Caco-2 (cell line): ENCODE measurements around the gene CDA. TPM values are rescaled to one million over a fixed set of nuclear protein-coding genes. Genes with fewer than 3 reads are reported as not detected.

Experiments used
- BruUV-seq: library from RNA; stranded (reverse); fragments of 400-500 nt; replicated peaks from 2 replicates; lab custom pipeline; 2021; lab: Mats Ljungman, UMichigan
- CTCF ChIA-PET: fragments of 300-600 bp; sonication (Branson Sonifier 250); formaldehyde crosslinking; loops from one replicate; lab custom pipeline; 2022; ENCODE audit warnings: antibody characterized with exemption; lab: Charles Lee
- POLR2A ChIA-PET: fragments of 300-600 bp; sonication (Branson Sonifier 250); formaldehyde crosslinking; loops from one replicate; lab custom pipeline; 2022; ENCODE audit warnings: antibody characterized with exemption; lab: Charles Lee
- DNase-seq, 2 experiments: peaks; one replicate each; pipeline versions ENCODE4 v3.0.0 to v3.0.0-alpha.2; 2020 to 2022
- H3K27me3 ChIP-seq: replicated peaks from 2 replicates; pipeline ENCODE4 v1.6.0; 2011; ENCODE audit warnings: low read length; ENCODE audit not compliant: control insufficient read depth, insufficient read depth
- H3K36me3 ChIP-seq: 2 replicates; pipeline ENCODE4 v1.5.1; 2011; ENCODE audit warnings: low read length; ENCODE audit not compliant: control insufficient read depth, insufficient read depth
- H3K4me1 ChIP-seq: fragments of 250-450 bp; sonication (Bioruptor Pico); 2 replicates; pipeline ENCODE4 v1.5.1; 2020; ENCODE audit warnings: mild to moderate bottlenecking
- H3K4me3 ChIP-seq: 2 replicates; pipeline ENCODE4 v1.5.1; 2011; ENCODE audit warnings: low read depth, mild to moderate bottlenecking, control low read depth, low read length
- H3K9me3 ChIP-seq: fragments of 250-450 bp; sonication (Bioruptor Pico); 2 replicates; pipeline ENCODE4 v1.5.1; 2020; ENCODE audit warnings: mild to moderate bottlenecking, moderate library complexity
- H3K27ac Mint-ChIP-seq: one replicate; pipeline ENCODE4 v1.8.0; 2022; ENCODE audit warnings: mixed read lengths; ENCODE audit not compliant: unreplicated experiment
- H3K27me3 Mint-ChIP-seq: one replicate; pipeline ENCODE4 v1.8.0; 2022; ENCODE audit warnings: mixed read lengths; ENCODE audit not compliant: insufficient read depth, unreplicated experiment
- H3K36me3 Mint-ChIP-seq: one replicate; pipeline ENCODE4 v1.8.0; 2022; ENCODE audit warnings: mild to moderate bottlenecking, mixed read lengths; ENCODE audit not compliant: insufficient read depth, unreplicated experiment
- H3K4me1 Mint-ChIP-seq: one replicate; pipeline ENCODE4 v1.8.0; 2022; ENCODE audit warnings: low read depth, mixed read lengths; ENCODE audit not compliant: unreplicated experiment
- H3K4me3 Mint-ChIP-seq: one replicate; pipeline ENCODE4 v1.8.0; 2022; ENCODE audit warnings: mild to moderate bottlenecking, moderate library complexity, mixed read lengths; ENCODE audit not compliant: unreplicated experiment
- H3K9me3 Mint-ChIP-seq: one replicate; pipeline ENCODE4 v1.8.0; 2022; ENCODE audit warnings: mixed read lengths; ENCODE audit not compliant: unreplicated experiment
- intact Hi-C: fragments of 100-400 bp; cut with micrococcal nuclease; formaldehyde crosslinking; loops from one replicate; pipeline ENCODE4 v1.10.0; 2022; ENCODE audit not compliant: unreplicated experiment
- total RNA-seq: library from RNA; stranded (reverse); gene quantifications from 2 replicates; pipeline ENCODE4 v1.2.3, GENCODE V29; 2022
- TF ChIP-seq, protein P1 (sequence below), 2 experiments: fragments of 200-600 bp in 1 of 2; IDR thresholded peaks; 1 replicate in 1 of 2; 2 replicates in 1 of 2; pipeline versions ENCODE4 v1.5.1 to v1.8.0; 2011 to 2022; ENCODE audit warnings: antibody characterized with exemption in 1 of 2, control low read depth in 1 of 2, inconsistent platforms in 1 of 2, low read depth in 1 of 2, low read length in 1 of 2, mild to moderate bottlenecking in 1 of 2, moderate library complexity in 1 of 2; ENCODE audit not compliant: insufficient read depth in 1 of 2, severe bottlenecking in 1 of 2, unreplicated experiment in 1 of 2

The CDA gene
- total RNA-seq, 1 experiment from 2014 or later: 0.95 TPM

DNA sequence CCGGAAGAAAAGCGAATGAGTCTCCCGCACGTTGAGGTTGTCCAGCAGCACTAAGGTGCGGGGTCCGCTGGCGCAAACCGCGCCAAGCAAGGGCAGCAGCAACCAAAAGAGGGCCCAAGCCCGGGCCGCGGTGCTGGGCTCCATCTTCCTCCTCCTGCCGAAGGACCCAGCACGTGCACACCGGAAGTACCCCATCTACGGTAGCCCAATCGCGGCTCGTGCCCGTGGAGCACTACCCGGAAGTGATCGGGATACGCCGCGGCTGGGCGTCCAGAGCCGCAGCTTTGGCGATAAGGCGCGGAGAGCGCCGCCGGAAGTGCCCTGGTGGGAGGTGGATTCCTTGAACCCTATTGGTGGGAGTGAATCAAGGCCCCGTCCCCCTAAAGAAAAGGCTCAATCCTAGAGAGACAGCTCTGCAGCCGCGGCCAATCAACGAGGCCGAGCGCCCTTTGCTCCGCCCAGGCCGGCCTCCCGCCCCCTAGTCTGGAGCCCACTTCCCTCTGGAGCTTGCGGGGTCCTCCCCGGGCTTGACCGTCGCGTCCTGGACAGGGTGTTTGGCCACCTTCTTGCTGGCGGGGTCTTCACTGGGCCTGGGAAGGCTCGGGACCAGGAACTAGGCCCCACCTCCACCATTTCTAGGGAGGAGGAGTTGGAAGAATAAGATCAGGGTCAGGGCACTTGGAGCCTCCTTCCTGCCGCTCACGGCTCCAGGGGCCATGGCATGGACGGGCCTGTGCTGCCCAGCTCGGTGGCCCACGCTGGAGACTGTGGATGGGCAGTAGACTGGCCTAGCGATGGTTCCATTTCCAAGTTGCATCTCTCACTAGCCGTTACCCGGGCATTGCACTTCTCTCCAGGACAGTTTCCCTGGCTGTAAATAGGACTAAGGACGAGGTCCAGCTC, 72.6 kb downstream of the CDA start, which contains the start of gene DDOST:
DDOST (minus strand) TSS at position 163 of the 903 bp plus-strand sequence; CDS start at position 144, 19 bp downstream.
- intact Hi-C loops: no loop called here
- CTCF ChIA-PET: interaction anchor here (0.5 to 1.8 kb wide), 7 partner anchors 20 to 153 kb away, joined by 3 to 12 read pairs (median 3); no protein-coding TSS in a partner anchor
- no TSS peak for BruUV-seq

DNA sequence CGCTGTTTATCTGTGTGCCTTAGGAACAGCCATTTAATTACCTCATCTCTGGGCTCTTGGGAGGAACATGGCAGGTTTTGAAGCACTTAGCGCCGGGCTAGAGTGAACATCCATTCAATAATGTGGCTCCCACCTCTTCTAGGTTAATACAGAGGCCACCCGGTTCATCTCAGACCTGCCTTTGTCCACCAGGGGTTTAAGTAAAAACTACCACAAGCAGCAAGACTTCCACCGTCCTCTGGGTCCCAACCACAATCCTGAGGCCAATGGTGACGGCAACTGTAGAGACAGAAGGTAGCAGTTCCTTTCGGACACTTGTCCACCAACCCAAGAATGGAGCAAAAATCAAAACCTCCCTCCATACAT, 73.2 kb downstream of the CDA start:
- Mint-ChIP-seq H3K27me3 (no peaks in the 10 kb centered on the region), H3K27ac (peak overlapping the region; percentile 95), H3K4me1 (peaks cover 19% of the 10 kb centered on the region), H3K36me3 (peaks cover 37% of the 10 kb centered on the region), H3K4me3 (peak overlapping the region; percentile 95), H3K9me3 (no peaks in the 10 kb centered on the region)
- H3K36me3 ChIP-seq: no peaks in the 10 kb centered on the region
- no peaks in the 10 kb centered on the region for H3K9me3 ChIP-seq
- ChIA-PET POLR2A (interaction anchor here (1.9 kb wide), 1 partner anchor 125 kb away, joined by 6 read pairs; the partner anchor contains the start of gene HP1BP3), CTCF (interaction anchor here (0.5 to 1.8 kb wide), 5 partner anchors 21 to 152 kb away, joined by 3 to 12 read pairs (median 3); no protein-coding TSS in a partner anchor)
- TF ChIP-seq, protein P1, sequence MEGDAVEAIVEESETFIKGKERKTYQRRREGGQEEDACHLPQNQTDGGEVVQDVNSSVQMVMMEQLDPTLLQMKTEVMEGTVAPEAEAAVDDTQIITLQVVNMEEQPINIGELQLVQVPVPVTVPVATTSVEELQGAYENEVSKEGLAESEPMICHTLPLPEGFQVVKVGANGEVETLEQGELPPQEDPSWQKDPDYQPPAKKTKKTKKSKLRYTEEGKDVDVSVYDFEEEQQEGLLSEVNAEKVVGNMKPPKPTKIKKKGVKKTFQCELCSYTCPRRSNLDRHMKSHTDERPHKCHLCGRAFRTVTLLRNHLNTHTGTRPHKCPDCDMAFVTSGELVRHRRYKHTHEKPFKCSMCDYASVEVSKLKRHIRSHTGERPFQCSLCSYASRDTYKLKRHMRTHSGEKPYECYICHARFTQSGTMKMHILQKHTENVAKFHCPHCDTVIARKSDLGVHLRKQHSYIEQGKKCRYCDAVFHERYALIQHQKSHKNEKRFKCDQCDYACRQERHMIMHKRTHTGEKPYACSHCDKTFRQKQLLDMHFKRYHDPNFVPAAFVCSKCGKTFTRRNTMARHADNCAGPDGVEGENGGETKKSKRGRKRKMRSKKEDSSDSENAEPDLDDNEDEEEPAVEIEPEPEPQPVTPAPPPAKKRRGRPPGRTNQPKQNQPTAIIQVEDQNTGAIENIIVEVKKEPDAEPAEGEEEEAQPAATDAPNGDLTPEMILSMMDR (IDR thresholded peaks at IDR 0.05; ENCODE audit: insufficient read depth in 1 of 2, low read depth in 1 of 2, low read length in 1 of 2, severe bottlenecking in 1 of 2, unreplicated experiment in 1 of 2): no peak
- H3K27me3 ChIP-seq: no peaks in the 10 kb centered on the region
- H3K4me1 ChIP-seq: no peaks in the 10 kb centered on the region
- BruUV-seq: TSS peak; percentile 88
- intact Hi-C loops: no loop called here
- H3K4me3 ChIP-seq: peak overlapping the region; percentile 75
- DNase-seq: no peak

More for the DNA sequence above, 72.6 kb downstream of the CDA start, which contains the start of gene DDOST:
- no peaks in the 10 kb centered on the region for H3K27me3 ChIP-seq
- H3K27me3 Mint-ChIP-seq: no peaks in the 10 kb centered on the region
- peaks cover 44% of the 10 kb centered on the region for H3K36me3 Mint-ChIP-seq
- H3K4me1 Mint-ChIP-seq: peaks cover 19% of the 10 kb centered on the region
- DNase-seq: peak; percentile 96 to 97
- peak within 1 kb of the TSS; percentile 95 for H3K4me3 Mint-ChIP-seq
- POLR2A ChIA-PET: interaction anchor here (0.5 to 1.9 kb wide), 2 partner anchors 112 to 125 kb away, joined by 3 to 6 read pairs; partner anchors contain the start of gene HP1BP3
- H3K4me1 ChIP-seq: no peaks in the 10 kb centered on the region
- H3K9me3 ChIP-seq: no peaks in the 10 kb centered on the region
- no peaks in the 10 kb centered on the region for H3K9me3 Mint-ChIP-seq
- no peaks in the 10 kb centered on the region for H3K36me3 ChIP-seq
- H3K4me3 ChIP-seq: peak within 1 kb of the TSS; percentile 75
- peak within 1 kb of the TSS; percentile 95 for H3K27ac Mint-ChIP-seq
- TF ChIP-seq, protein P1 (IDR thresholded peaks at IDR 0.05; ENCODE audit: insufficient read depth in 1 of 2, low read depth in 1 of 2, low read length in 1 of 2, severe bottlenecking in 1 of 2, unreplicated experiment in 1 of 2): peak in 1 of 2 experiments; percentile 58

DNA sequence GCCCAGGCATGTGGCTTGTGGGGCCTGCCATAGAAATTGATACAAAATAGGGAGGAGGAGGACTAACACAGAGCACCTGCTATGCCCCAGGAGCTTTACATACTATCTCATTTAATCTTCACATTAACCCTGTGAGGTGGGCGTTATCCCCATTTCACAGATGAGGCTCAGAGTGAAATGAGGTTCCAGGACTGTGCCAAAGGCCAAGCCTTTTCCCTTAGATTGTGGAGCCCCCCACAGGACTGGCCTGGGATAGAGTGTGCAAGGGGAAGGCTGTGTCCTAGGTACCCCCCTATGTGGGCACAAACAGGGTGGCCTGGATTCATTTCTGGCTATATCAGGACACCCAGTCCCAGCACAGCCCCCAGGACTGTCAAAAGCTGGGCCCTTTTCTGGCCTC, 74.5 kb downstream of the CDA start:
- intact Hi-C loops: no loop called here
- Histone ChIP-seq H3K36me3 (no peaks in the 10 kb centered on the region), H3K4me1 (no peaks in the 10 kb centered on the region), H3K27me3 (no peaks in the 10 kb centered on the region), H3K4me3 (no peak overlapping the region), H3K9me3 (no peaks in the 10 kb centered on the region)
- Mint-ChIP-seq H3K27me3 (no peaks in the 10 kb centered on the region), H3K36me3 (peaks cover 31% of the 10 kb centered on the region), H3K4me1 (peaks cover 19% of the 10 kb centered on the region), H3K27ac (no peak overlapping the region), H3K9me3 (no peaks in the 10 kb centered on the region), H3K4me3 (peak overlapping the region; percentile 95)
- POLR2A ChIA-PET: no interaction called here
- no TSS peak for BruUV-seq
- TF ChIP-seq, protein P1 (IDR thresholded peaks at IDR 0.05; ENCODE audit: insufficient read depth in 1 of 2, low read depth in 1 of 2, low read length in 1 of 2, severe bottlenecking in 1 of 2, unreplicated experiment in 1 of 2): no peak
- CTCF ChIA-PET: no interaction called here
- DNase-seq: no peak
